ENCODE results near the gene ZNF75A.

DNA sequence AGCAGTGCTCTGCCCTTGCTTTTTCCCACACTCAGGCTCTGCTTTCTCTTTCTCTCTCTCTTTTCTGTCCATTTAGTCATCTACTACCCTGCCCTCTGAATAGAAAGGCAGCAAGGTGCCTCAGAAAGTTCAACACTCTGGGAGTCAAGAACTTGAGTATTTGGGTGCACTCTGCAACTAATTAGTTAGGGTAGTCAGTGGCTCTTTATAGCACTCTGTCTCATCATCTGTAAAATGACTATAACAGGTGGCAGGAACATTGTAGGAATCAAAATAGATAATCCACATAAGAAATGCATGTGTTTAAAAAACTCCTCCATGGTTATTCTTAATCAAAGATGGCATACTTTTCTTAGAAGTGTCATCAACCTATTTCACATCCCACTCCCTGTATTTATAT lies 57.6 kb downstream of the ZNF75A start:
- TF ChIP-seq, protein P1, sequence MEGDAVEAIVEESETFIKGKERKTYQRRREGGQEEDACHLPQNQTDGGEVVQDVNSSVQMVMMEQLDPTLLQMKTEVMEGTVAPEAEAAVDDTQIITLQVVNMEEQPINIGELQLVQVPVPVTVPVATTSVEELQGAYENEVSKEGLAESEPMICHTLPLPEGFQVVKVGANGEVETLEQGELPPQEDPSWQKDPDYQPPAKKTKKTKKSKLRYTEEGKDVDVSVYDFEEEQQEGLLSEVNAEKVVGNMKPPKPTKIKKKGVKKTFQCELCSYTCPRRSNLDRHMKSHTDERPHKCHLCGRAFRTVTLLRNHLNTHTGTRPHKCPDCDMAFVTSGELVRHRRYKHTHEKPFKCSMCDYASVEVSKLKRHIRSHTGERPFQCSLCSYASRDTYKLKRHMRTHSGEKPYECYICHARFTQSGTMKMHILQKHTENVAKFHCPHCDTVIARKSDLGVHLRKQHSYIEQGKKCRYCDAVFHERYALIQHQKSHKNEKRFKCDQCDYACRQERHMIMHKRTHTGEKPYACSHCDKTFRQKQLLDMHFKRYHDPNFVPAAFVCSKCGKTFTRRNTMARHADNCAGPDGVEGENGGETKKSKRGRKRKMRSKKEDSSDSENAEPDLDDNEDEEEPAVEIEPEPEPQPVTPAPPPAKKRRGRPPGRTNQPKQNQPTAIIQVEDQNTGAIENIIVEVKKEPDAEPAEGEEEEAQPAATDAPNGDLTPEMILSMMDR (IDR thresholded peaks at IDR 0.05), result no peak
- TF ChIP-seq POLR2A (IDR thresholded peaks at IDR 0.05), result no peak

All from tibial nerve (tissue), 3 donors.